ENCODE measurements around the gene ZWILCH. TPM values are rescaled to one million over a fixed set of nuclear protein-coding genes. Genes with fewer than 3 reads are reported as not detected.

ZWILCH gene
- total and polyA plus RNA-seq, 8 donors, result 0.89 to 46.7 (median 5.8) TPM

DNA sequence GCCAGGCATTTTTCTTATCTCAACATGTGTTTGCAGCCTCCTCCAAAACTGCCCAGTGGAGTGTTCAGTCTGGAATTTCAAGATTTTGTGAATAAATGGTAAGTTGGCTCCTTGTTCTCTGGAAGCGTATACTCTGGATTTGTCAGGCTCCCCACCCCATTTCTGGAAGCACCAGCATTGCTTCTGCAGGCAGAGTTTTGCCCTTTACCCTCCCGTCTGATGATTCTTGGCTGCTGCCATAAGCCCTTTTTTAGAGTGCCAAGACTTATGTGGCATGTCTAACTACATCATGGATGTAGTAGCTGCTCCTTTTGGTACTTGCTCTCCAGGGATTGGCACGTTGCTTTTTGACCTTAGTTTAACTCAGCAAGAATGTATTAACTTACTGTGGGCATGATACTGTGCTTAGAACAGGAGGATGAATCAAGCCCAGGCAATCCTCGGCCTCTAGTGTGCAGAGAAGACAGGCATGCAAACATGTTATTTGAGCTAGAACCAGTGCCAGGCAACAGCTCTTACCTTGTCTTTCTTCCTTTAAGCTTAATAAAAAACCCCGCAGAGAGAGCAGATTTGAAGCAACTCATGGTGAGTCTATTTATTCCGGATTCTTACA is 15.8 kb upstream of the ZWILCH start:
- no peak for TF ChIP-seq POLR2A (IDR thresholded peaks at IDR 0.05)
- Histone ChIP-seq H3K36me3 (peaks cover 22 to 99% (median 96%) of the 10 kb centered on the region in 4 donors), H3K4me3 (no peak overlapping the region), H3K4me1 (peaks cover 0 to 19% (median 4%) of the 10 kb centered on the region in 4 donors), H3K27me3 (no peaks in the 10 kb centered on the region), H3K9me3 (no peaks in the 10 kb centered on the region), H3K27ac (no peak overlapping the region)
- intact Hi-C loops (cut with DNase I; ENCODE audit: low total_unique reads), result no loop called here
- 71 to 81% (median 79%) methylated on average over 6 of the region's 6 CpGs for WGBS, 5 donors
- DNase-seq, result no peak

DNA sequence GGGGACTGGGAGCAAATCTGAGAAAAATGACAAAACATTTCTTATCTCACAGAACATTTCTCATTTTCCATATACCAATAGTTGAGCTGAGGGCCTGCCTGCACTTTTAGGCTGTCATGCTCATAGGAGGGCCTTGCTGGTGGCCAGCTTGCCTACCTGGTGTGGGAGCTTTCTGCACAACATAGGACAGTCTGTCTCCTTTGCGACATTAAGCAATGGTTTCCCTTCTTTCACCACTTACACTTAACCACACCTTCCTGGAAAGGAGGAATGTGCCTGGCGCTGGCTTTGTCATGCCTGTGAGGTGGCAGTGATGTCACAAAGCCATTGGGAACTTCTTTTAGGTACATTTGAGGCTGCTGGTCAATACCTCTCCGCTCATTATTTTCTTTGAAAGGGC is 13.3 kb upstream of the ZWILCH start:
- intact Hi-C loops (cut with DNase I; ENCODE audit: low total_unique reads), result no loop called here
- WGBS, 5 donors, result 83 to 93% (median 90%) methylated on average over 3 of the region's 3 CpGs
- Histone ChIP-seq H3K27ac (no peak overlapping the region), H3K4me3 (no peak overlapping the region), H3K27me3 (no peaks in the 10 kb centered on the region), H3K36me3 (peaks cover 12 to 90% (median 89%) of the 10 kb centered on the region in 4 donors), H3K9me3 (no peaks in the 10 kb centered on the region), H3K4me1 (peaks cover 8 to 44% (median 19%) of the 10 kb centered on the region in 4 donors)
- no peak for DNase-seq
- TF ChIP-seq POLR2A (IDR thresholded peaks at IDR 0.05) (no peak), POLR2AphosphoS5 (IDR thresholded peaks at IDR 0.05) (no peak), EP300 (IDR thresholded peaks at IDR 0.05) (no peak)
- TF ChIP-seq, protein P1, sequence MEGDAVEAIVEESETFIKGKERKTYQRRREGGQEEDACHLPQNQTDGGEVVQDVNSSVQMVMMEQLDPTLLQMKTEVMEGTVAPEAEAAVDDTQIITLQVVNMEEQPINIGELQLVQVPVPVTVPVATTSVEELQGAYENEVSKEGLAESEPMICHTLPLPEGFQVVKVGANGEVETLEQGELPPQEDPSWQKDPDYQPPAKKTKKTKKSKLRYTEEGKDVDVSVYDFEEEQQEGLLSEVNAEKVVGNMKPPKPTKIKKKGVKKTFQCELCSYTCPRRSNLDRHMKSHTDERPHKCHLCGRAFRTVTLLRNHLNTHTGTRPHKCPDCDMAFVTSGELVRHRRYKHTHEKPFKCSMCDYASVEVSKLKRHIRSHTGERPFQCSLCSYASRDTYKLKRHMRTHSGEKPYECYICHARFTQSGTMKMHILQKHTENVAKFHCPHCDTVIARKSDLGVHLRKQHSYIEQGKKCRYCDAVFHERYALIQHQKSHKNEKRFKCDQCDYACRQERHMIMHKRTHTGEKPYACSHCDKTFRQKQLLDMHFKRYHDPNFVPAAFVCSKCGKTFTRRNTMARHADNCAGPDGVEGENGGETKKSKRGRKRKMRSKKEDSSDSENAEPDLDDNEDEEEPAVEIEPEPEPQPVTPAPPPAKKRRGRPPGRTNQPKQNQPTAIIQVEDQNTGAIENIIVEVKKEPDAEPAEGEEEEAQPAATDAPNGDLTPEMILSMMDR (IDR thresholded peaks at IDR 0.05), result no peak

GRCh38 chr15:66494262-66494661 is 10.9 kb upstream of the ZWILCH start:
- intact Hi-C loops (cut with DNase I; ENCODE audit: low total_unique reads), result no loop called here
- Histone ChIP-seq H3K36me3 (peaks cover 19 to 79% (median 79%) of the 10 kb centered on the region in 4 donors), H3K27ac (no peak overlapping the region), H3K27me3 (no peaks in the 10 kb centered on the region), H3K9me3 (no peaks in the 10 kb centered on the region), H3K4me3 (no peak overlapping the region), H3K4me1 (peaks cover 10 to 65% (median 28%) of the 10 kb centered on the region in 4 donors)
- TF ChIP-seq POLR2AphosphoS5 (IDR thresholded peaks at IDR 0.05) (no peak), EP300 (IDR thresholded peaks at IDR 0.05) (no peak), POLR2A (IDR thresholded peaks at IDR 0.05) (no peak)
- TF ChIP-seq, protein P1 (IDR thresholded peaks at IDR 0.05), result no peak
- DNase-seq, result no peak
- 66 to 95% (median 93%) methylated on average over 2 of the region's 2 CpGs for WGBS, 5 donors

- no peak for DNase-seq
- TF ChIP-seq POLR2A (IDR thresholded peaks at IDR 0.05) (no peak), EP300 (IDR thresholded peaks at IDR 0.05) (no peak), POLR2AphosphoS5 (IDR thresholded peaks at IDR 0.05) (no peak)
- TF ChIP-seq, protein P1 (IDR thresholded peaks at IDR 0.05), result no peak
- peaks cover 42 to 79% (median 79%) of the 10 kb centered on the region in 4 donors for H3K36me3 ChIP-seq
These were observed 8.1 kb upstream of the ZWILCH start for GRCh38 chr15:66496951-66497501.

More at GRCh38 chr15:66496951-66497501, 8.1 kb upstream of the ZWILCH start:
- Histone ChIP-seq H3K4me3 (peak overlapping the region; percentile 71 to 92 (median 86)), H3K4me1 (peaks cover 10 to 79% (median 33%) of the 10 kb centered on the region in 4 donors), H3K27ac (peak overlapping the region; percentile 87 to 92 (median 90)), H3K27me3 (no peaks in the 10 kb centered on the region), H3K9me3 (no peaks in the 10 kb centered on the region)
- WGBS, 5 donors, result 13 to 20% (median 14%) methylated on average over 17 of the region's 17 CpGs
- intact Hi-C loops (cut with DNase I; ENCODE audit: low total_unique reads), result loop anchor here (5.0 kb wide), 1 partner anchor 110 kb away; the partner anchor contains the start of gene MAP2K1
